ENCODE results near the gene ZFHX2. TPM values are rescaled to one million over a fixed set of nuclear protein-coding genes. Genes with fewer than 3 reads are reported as not detected.

ZFHX2 gene
- polyA plus RNA-seq, 1 donor (not counting 4 experiments of a cell fraction or from before 2014, with no cell fraction given): 0.18 TPM

DNA sequence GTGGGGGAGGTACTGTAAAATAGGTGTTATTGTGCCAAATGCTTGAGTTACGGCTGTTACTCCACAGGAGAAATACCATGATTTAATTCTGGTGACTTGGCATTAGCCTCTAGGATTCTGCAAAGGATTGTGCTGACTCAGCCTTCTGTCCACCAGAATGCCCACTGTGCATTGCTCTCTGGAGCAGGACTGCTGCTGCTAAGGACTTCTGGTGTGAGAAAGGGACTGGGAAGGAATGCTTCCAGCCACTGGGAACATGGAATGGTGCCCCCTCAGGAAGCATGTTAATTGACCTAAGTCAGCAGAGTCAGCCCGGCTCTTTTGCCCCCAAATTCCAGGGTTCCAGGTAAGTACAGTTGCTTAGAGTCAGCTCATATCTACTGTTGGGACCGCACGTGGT lies 32.9 kb downstream of the ZFHX2 start:
- Histone ChIP-seq H3K9me3 (ENCODE audit: control insufficient read depth, low read depth, low read length) (no peaks in the 10 kb centered on the region), H3K36me3 (ENCODE audit: control insufficient read depth in 2 of 2, extremely low read depth in 1 of 2, insufficient read depth in 2 of 2, low read length in 2 of 2) (no peaks in the 10 kb centered on the region), H3K4me3 (ENCODE audit: control insufficient read depth in 2 of 3, extremely low read depth in 1 of 3, insufficient read depth in 2 of 3, low read depth in 1 of 3, low read length in 3 of 3) (no peak overlapping the region), H3K27ac (ENCODE audit: control insufficient read depth, insufficient read depth, low read length) (no peak overlapping the region), H3K9ac (ENCODE audit: control insufficient read depth, extremely low read depth, insufficient read depth, low read length) (no peak overlapping the region), H3K4me2 (ENCODE audit: control insufficient read depth, extremely low read depth, insufficient read depth, low read depth, low read length) (no peak overlapping the region), H3K27me3 (ENCODE audit: control insufficient read depth, extremely low read depth, insufficient read depth, low read length) (no peaks in the 10 kb centered on the region), H3K4me1 (ENCODE audit: control insufficient read depth, extremely low read depth, insufficient read depth, low read length) (no peaks in the 10 kb centered on the region), H4K20me1 (ENCODE audit: control insufficient read depth, extremely low read depth, insufficient read depth, low read length) (no peaks in the 10 kb centered on the region), H3K79me2 (ENCODE audit: control insufficient read depth, insufficient read depth, low read length) (no peaks in the 10 kb centered on the region), H2AFZ (ENCODE audit: control insufficient read depth, low read length) (no peak overlapping the region), H3K9me1 (ENCODE audit: control insufficient read depth, extremely low read depth, insufficient read depth, low read length) (no peaks in the 10 kb centered on the region)
- dilution Hi-C loops (cut with MboI; ENCODE audit: extremely low pct_ligation_motif_present, low sequenced_read_pairs): no loop called here
- DNase-seq (ENCODE audit: low read depth, low spot score): no peak
- TF ChIP-seq, protein P1, sequence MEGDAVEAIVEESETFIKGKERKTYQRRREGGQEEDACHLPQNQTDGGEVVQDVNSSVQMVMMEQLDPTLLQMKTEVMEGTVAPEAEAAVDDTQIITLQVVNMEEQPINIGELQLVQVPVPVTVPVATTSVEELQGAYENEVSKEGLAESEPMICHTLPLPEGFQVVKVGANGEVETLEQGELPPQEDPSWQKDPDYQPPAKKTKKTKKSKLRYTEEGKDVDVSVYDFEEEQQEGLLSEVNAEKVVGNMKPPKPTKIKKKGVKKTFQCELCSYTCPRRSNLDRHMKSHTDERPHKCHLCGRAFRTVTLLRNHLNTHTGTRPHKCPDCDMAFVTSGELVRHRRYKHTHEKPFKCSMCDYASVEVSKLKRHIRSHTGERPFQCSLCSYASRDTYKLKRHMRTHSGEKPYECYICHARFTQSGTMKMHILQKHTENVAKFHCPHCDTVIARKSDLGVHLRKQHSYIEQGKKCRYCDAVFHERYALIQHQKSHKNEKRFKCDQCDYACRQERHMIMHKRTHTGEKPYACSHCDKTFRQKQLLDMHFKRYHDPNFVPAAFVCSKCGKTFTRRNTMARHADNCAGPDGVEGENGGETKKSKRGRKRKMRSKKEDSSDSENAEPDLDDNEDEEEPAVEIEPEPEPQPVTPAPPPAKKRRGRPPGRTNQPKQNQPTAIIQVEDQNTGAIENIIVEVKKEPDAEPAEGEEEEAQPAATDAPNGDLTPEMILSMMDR (optimal IDR thresholded peaks at IDR 0.05 in 1 of 3, IDR thresholded peaks at IDR 0.05 in 1 of 3, conservative IDR thresholded peaks at IDR 0.05 in 1 of 3; ENCODE audit: extremely low read depth in 1 of 3, insufficient read depth in 2 of 3, low read length in 3 of 3): no peak
- TF ChIP-seq EZH2 (IDR thresholded peaks at IDR 0.05; ENCODE audit: low read length): no peak
- no peak for FAIRE-seq

DNA sequence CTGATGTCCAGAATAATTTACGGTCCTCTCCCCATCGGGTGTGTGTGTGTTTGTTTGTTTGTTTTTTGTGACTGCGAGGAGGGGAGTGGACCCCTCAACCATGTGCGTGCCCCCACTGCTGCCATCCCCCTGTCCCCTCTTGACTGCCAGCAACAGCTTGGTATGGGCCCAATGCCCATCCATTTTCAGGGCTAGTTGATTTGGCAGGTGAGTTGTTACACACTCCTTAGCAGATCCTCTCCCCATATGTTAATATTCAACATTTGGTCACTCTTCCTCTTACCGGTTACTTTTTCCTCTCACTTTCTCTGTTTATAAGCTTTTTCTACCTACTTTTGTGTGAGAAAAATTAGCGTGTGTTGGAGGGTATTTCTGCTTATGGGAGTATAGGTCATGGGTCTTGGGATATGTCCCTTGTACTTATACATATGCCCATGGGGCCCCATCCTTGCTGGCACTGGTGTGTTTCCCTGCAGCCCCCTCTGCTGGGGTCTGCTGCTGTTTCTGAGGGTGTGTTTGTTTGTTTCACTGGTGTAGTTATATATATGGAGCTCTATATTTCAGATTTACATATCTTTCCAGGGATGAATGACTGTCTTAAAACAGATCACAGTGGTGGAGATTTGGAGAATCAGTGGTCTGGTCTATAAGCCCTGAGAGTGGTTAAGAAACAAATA lies 33.8 kb downstream of the ZFHX2 start:
- Histone ChIP-seq H3K9me3 (ENCODE audit: control insufficient read depth, low read depth, low read length) (no peaks in the 10 kb centered on the region), H3K79me2 (ENCODE audit: control insufficient read depth, insufficient read depth, low read length) (no peaks in the 10 kb centered on the region), H2AFZ (ENCODE audit: control insufficient read depth, low read length) (no peak overlapping the region), H3K9ac (ENCODE audit: control insufficient read depth, extremely low read depth, insufficient read depth, low read length) (no peak overlapping the region), H4K20me1 (ENCODE audit: control insufficient read depth, extremely low read depth, insufficient read depth, low read length) (no peaks in the 10 kb centered on the region), H3K4me1 (ENCODE audit: control insufficient read depth, extremely low read depth, insufficient read depth, low read length) (no peaks in the 10 kb centered on the region), H3K4me2 (ENCODE audit: control insufficient read depth, extremely low read depth, insufficient read depth, low read depth, low read length) (no peak overlapping the region), H3K4me3 (ENCODE audit: control insufficient read depth in 2 of 3, extremely low read depth in 1 of 3, insufficient read depth in 2 of 3, low read depth in 1 of 3, low read length in 3 of 3) (no peak overlapping the region), H3K9me1 (ENCODE audit: control insufficient read depth, extremely low read depth, insufficient read depth, low read length) (no peaks in the 10 kb centered on the region), H3K27me3 (ENCODE audit: control insufficient read depth, extremely low read depth, insufficient read depth, low read length) (peaks cover 6% of the 10 kb centered on the region), H3K27ac (ENCODE audit: control insufficient read depth, insufficient read depth, low read length) (no peak overlapping the region), H3K36me3 (ENCODE audit: control insufficient read depth in 2 of 2, extremely low read depth in 1 of 2, insufficient read depth in 2 of 2, low read length in 2 of 2) (no peaks in the 10 kb centered on the region)
- FAIRE-seq: no peak
- no peak for DNase-seq (ENCODE audit: low read depth, low spot score)
- dilution Hi-C loops (cut with MboI; ENCODE audit: extremely low pct_ligation_motif_present, low sequenced_read_pairs): no loop called here
- TF ChIP-seq EZH2 (IDR thresholded peaks at IDR 0.05; ENCODE audit: low read length): no peak
- TF ChIP-seq, protein P1 (optimal IDR thresholded peaks at IDR 0.05 in 1 of 3, IDR thresholded peaks at IDR 0.05 in 1 of 3, conservative IDR thresholded peaks at IDR 0.05 in 1 of 3; ENCODE audit: extremely low read depth in 1 of 3, insufficient read depth in 2 of 3, low read length in 3 of 3): no peak
